ENCODE results near the gene IFNA2.

DNA sequence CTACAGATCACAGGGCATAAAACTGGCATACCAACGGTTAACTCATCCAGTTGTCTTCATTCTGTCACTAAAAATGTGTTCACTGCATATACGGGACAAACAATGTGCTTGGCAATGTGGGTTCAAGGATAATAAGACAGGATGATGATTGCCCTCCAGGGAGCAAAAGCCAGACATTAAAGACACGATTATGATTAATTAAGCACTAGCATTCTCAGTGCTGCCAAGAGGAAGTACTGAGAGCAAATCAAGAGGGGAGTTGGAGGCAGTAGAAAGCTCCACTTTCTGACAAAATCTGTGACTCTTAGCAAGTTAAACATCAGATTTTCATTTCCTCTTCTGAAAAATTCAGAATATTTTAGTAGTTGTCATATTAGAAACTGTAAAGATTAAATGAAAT is 14.8 kb upstream of the IFNA2 start:
- TF ChIP-seq POLR2AphosphoS5 (IDR thresholded peaks at IDR 0.05) (no peak), POLR2A (IDR thresholded peaks at IDR 0.05) (no peak), EP300 (IDR thresholded peaks at IDR 0.05; ENCODE audit: low read depth) (no peak)
- TF ChIP-seq, protein P1, sequence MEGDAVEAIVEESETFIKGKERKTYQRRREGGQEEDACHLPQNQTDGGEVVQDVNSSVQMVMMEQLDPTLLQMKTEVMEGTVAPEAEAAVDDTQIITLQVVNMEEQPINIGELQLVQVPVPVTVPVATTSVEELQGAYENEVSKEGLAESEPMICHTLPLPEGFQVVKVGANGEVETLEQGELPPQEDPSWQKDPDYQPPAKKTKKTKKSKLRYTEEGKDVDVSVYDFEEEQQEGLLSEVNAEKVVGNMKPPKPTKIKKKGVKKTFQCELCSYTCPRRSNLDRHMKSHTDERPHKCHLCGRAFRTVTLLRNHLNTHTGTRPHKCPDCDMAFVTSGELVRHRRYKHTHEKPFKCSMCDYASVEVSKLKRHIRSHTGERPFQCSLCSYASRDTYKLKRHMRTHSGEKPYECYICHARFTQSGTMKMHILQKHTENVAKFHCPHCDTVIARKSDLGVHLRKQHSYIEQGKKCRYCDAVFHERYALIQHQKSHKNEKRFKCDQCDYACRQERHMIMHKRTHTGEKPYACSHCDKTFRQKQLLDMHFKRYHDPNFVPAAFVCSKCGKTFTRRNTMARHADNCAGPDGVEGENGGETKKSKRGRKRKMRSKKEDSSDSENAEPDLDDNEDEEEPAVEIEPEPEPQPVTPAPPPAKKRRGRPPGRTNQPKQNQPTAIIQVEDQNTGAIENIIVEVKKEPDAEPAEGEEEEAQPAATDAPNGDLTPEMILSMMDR (IDR thresholded peaks at IDR 0.05): no peak

All from transverse colon (tissue), 4 donors.